ENCODE measurements around the gene WDR54. TPM values are rescaled to one million over a fixed set of nuclear protein-coding genes. Genes with fewer than 3 reads are reported as not detected.
A peak's percentile ranks its signal among the peaks of the same experiment; 100 is the strongest.

Gene WDR54
- total RNA-seq, 4 donors from 2014 or later, result 1.2 to 2.5 (median 2.3) TPM; not detected in 1

DNA sequence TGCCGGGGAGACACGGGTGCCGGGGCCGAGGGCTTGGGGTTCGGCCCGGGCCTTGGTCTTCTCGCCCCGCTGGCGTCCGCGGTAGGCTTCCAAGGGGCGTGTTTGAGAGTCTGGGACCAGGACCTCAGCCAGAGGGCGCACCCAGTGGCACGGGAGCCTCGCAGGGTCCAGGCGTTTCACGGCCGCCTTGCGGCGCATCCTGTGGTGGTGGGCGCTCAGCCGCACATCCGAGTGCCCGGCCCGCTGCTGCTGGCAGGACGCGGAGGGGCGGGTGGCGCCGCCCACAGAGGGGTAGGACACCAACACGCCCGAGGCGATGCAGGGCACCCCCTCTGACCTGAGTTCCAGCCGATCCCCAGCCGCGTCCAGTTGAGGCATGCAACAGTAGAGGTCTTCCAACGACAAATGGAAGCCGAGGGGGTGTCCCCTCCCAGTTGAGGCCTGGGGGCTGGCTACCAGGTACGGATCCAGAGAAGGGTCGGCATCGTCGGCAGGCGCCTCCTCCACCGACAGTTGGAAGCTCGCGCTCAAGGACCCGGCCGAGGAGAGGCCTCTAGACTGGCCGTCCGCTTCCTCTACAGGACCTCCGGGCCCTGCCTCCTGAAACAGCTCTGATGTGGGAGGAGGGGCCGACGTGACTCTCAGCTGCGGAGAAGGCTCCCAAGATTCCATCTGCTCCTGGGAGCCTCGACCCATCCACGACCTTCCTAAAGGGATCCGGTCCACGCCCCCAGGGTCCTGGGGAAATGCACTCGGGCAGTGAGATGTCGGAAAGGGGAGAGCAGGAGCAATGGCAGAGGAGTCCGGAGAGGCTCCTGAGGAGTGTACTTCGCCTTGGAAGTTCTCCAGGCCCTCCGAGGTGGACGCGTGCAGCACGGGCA lies 6.4 kb upstream of the WDR54 start:
- Histone ChIP-seq H3K27ac (peak overlapping the region; percentile 5 to 55 (median 42)), H3K4me3 (peak overlapping the region; percentile 42 to 65 (median 49)), H3K27me3 (no peaks in the 10 kb centered on the region), H3K4me1 (peaks cover 0 to 21% (median 12%) of the 10 kb centered on the region in 4 donors), H3K36me3 (no peaks in the 10 kb centered on the region), H3K9me3 (no peaks in the 10 kb centered on the region)
- DNase-seq, result peak in 2 of 3 donors; percentile 61 to 81
- TF ChIP-seq POLR2A (IDR thresholded peaks at IDR 0.05), result no peak
- TF ChIP-seq, protein P1, sequence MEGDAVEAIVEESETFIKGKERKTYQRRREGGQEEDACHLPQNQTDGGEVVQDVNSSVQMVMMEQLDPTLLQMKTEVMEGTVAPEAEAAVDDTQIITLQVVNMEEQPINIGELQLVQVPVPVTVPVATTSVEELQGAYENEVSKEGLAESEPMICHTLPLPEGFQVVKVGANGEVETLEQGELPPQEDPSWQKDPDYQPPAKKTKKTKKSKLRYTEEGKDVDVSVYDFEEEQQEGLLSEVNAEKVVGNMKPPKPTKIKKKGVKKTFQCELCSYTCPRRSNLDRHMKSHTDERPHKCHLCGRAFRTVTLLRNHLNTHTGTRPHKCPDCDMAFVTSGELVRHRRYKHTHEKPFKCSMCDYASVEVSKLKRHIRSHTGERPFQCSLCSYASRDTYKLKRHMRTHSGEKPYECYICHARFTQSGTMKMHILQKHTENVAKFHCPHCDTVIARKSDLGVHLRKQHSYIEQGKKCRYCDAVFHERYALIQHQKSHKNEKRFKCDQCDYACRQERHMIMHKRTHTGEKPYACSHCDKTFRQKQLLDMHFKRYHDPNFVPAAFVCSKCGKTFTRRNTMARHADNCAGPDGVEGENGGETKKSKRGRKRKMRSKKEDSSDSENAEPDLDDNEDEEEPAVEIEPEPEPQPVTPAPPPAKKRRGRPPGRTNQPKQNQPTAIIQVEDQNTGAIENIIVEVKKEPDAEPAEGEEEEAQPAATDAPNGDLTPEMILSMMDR (IDR thresholded peaks at IDR 0.05), result peak in 4 of 6 experiments; percentile 19 to 40 (median 28)

DNA sequence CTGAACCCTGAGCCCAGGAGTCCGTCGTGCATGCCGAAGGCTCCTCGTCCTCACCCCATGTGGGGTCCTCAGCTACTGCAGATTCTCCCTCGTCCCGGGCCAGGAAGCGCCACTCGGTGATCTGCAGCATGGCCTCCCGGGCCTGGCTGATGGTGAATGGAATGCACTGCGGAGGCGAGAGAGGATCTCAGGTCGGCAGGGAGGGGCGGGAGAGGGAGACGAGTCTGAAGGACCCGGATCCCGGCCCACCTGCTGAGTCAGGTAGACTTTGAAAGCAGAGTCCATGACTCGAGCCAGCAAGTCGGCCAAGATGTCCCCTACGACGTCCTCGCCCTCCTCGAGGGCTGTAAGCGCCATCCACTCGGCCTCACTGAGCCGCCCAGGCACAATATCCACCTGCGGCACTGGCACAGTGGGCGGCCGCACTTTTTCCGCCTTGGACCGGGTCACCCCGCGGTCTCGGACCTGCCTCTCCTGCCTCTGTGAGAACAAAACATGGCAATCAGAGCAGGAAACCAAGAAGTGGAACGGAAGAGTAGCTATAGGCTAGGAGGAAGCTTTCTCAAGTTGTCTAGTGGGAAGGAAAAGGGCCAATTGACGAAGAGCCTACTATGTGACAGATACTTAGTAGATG lies 5.7 kb upstream of the WDR54 start:
- no peaks in the 10 kb centered on the region for H3K27me3 ChIP-seq
- TF ChIP-seq, protein P1 (IDR thresholded peaks at IDR 0.05), result no peak
- TF ChIP-seq POLR2A (IDR thresholded peaks at IDR 0.05), result no peak
- peak overlapping the region in 1 of 4 donors; percentile 25 for H3K27ac ChIP-seq
- no peaks in the 10 kb centered on the region for H3K36me3 ChIP-seq
- no peaks in the 10 kb centered on the region for H3K9me3 ChIP-seq
- H3K4me3 ChIP-seq, result peak overlapping the region; percentile 42 to 65 (median 49)
- H3K4me1 ChIP-seq, result peaks cover 0 to 21% (median 12%) of the 10 kb centered on the region in 4 donors
- DNase-seq, result no peak

- Histone ChIP-seq H3K36me3 (no peaks in the 10 kb centered on the region), H3K27me3 (no peaks in the 10 kb centered on the region), H3K4me1 (peaks cover 0 to 21% (median 12%) of the 10 kb centered on the region in 4 donors), H3K4me3 (no peak overlapping the region), H3K27ac (no peak overlapping the region), H3K9me3 (no peaks in the 10 kb centered on the region)
- no peak for DNase-seq
- TF ChIP-seq POLR2A (IDR thresholded peaks at IDR 0.05), result no peak
Measured at GRCh38 chr2:74416778-74417177, 4.8 kb upstream of the WDR54 start.

DNA sequence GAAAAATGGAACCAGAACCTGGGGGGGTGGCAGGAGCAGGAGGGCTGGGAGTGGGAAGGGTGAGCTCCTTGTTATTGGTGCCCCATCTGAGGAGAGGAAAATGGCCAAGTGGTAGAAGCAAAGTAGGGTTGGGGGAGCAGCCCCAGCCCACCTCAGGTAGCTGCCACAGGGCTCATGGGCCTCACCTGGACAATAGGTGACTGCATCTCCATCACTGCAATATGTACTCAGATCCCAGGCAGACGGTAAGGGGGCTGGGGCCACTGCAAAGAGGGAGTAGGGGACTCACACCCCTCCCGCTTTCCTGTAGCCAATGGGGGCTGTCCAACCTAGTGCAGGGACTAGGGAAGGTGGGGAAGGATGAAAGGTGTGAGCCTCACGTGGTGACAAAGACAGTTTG lies 4.3 kb upstream of the WDR54 start:
- Histone ChIP-seq H3K36me3 (no peaks in the 10 kb centered on the region), H3K9me3 (no peaks in the 10 kb centered on the region), H3K27ac (no peak overlapping the region), H3K4me3 (no peak overlapping the region), H3K4me1 (peaks cover 0 to 23% (median 12%) of the 10 kb centered on the region in 4 donors), H3K27me3 (no peaks in the 10 kb centered on the region)
- no peak for TF ChIP-seq POLR2A (IDR thresholded peaks at IDR 0.05)
- TF ChIP-seq, protein P1 (IDR thresholded peaks at IDR 0.05), result no peak
- no peak for DNase-seq

DNA sequence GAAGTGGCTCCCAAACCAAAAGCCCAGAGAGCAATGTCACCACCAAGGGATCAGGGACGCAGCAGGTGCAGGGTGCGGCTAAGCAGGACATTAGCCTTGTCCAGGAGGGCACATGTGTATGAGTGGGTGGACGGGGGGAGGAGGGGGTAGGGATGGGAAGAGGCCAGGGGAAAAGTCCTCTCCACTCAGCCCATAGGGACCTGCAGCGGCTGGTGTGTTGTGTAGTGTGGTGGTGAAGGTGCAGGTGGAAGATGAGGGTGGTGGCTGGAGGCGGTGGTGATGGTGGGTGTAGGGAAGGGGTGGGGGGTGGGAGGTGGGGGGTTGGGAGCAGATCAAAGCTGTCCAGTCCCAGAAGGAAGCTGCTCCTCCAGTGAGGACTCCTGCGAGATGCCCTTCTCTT lies 3.8 kb upstream of the WDR54 start:
- DNase-seq, result no peak
- Histone ChIP-seq H3K4me3 (no peak overlapping the region), H3K9me3 (no peaks in the 10 kb centered on the region), H3K27me3 (no peaks in the 10 kb centered on the region), H3K4me1 (peaks cover 0 to 25% (median 12%) of the 10 kb centered on the region in 4 donors), H3K27ac (no peak overlapping the region), H3K36me3 (no peaks in the 10 kb centered on the region)
- TF ChIP-seq POLR2A (IDR thresholded peaks at IDR 0.05), result no peak
- TF ChIP-seq, protein P1 (IDR thresholded peaks at IDR 0.05), result no peak

- Histone ChIP-seq H3K36me3 (no peaks in the 10 kb centered on the region), H3K4me1 (peaks cover 0 to 25% (median 12%) of the 10 kb centered on the region in 4 donors), H3K9me3 (no peaks in the 10 kb centered on the region), H3K27me3 (no peaks in the 10 kb centered on the region), H3K27ac (no peak overlapping the region), H3K4me3 (no peak overlapping the region)
- no peak for TF ChIP-seq POLR2A (IDR thresholded peaks at IDR 0.05)
- TF ChIP-seq, protein P1 (IDR thresholded peaks at IDR 0.05), result no peak
- no peak for DNase-seq
Measured at GRCh38 chr2:74418312-74418711, 3.2 kb upstream of the WDR54 start.
